ENCODE results near the gene NOXA1. TPM values are rescaled to one million over a fixed set of nuclear protein-coding genes. Genes with fewer than 3 reads are reported as not detected.
A peak's percentile ranks its signal among the peaks of the same experiment; 100 is the strongest.

Gene NOXA1
- total RNA-seq, 2 donors from 2014 or later = 2.5 to 5.3 TPM

DNA sequence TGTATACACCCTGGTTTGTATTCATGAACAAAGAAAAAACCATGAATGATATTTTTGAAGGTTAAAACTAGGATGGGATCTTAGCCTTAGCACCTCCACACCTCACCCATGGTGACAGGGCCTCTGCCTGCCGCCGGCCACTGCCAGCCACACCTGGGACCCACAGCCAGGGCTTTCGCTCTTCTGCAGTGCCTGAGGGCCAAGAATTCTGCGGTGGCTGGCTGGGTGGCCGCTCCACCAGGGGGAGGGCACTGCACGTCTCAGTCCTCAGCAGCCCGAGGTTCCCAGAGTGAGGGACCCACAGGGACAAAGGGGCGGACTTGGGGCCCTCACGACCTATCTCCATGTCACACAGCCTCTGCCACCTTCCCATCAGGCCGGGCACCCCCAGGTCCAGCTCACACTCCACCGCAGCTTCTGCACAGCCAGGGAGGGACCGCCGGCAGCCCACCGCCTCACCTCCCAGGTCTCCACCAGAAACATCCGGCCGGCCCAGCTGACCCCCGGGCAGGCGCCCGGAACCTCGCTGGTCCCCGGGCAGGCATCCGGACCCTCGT lies 7.1 kb upstream of the NOXA1 start:
- DNase-seq (no peak), ATAC-seq (no peak)
- intact Hi-C loops (cut with DNase I) = no loop called here

DNA sequence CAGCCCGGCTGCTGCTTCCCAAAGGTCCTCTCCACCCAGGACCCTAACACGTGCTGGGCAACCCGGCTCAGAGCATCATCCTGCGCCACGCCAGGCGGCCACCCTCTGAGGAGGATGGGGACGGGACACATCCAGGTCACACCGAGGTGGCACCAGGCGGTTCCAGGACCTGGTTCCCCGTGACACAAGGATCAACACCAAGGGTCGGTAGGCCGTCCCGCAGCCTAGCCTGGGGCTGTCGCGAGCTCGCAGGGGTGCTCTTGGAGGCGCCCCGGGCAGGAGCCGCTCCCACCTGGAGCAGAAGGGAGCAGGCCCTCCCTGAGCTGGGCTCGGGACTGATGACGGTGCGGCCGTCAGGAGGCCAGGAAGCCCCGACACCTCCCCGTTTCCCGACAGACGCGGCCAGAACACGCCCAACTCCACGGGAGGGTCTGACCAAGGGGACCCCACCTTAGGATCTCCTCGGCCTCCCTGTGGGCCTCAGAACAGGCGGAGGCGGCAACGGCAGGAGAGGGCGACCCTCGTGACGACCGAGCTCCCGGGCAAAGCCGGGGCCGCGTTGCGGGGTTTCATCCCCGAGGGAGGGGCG lies 6.5 kb upstream of the NOXA1 start:
- intact Hi-C loops (cut with DNase I) = no loop called here
- DNase-seq (no peak), ATAC-seq (no peak)

DNA sequence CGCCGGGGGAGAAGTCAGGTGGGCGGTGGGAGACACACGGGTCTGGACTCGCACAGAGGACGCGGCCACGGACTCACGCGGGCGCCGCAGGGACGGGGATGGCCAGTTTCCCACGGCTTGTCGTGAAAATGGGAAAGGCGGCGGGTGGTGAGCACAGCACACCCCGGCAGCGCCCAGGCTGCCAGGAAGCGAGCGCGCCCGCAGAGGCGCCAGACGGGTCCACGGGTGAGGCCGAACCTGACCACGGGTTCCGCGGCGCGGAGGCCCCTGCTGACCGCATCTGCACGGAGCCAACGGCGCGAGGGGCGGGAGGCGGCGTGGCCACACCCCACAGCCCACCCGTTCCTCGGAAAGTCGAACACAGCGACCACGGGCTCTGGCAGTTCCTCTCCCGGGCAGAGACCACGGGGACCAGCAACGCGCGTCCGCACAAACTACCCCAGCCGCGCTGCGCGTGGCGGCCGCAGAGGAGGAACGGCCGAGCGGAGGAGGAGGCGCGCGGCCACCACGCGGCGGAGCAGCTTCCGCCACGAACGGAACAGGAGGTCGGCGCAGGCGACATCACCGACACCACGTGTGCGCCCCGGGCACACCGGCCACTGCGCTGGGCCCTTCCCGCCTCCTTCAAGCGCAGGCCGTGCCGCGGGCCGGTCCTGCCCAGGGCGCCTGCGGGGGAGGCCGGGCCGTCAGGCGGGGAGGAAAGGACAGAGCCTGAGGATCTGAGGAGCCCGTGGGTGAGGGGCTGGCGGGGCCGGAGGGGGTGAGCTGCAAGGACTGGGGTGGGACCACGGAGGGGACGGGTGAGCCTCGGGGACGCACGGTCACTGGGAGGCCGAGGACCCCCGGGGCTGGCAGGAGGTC lies 5.8 kb upstream of the NOXA1 start:
- intact Hi-C loops (cut with DNase I) = no loop called here
- peak; percentile 33 to 70 for ATAC-seq
- peak; percentile 29 for DNase-seq

DNA sequence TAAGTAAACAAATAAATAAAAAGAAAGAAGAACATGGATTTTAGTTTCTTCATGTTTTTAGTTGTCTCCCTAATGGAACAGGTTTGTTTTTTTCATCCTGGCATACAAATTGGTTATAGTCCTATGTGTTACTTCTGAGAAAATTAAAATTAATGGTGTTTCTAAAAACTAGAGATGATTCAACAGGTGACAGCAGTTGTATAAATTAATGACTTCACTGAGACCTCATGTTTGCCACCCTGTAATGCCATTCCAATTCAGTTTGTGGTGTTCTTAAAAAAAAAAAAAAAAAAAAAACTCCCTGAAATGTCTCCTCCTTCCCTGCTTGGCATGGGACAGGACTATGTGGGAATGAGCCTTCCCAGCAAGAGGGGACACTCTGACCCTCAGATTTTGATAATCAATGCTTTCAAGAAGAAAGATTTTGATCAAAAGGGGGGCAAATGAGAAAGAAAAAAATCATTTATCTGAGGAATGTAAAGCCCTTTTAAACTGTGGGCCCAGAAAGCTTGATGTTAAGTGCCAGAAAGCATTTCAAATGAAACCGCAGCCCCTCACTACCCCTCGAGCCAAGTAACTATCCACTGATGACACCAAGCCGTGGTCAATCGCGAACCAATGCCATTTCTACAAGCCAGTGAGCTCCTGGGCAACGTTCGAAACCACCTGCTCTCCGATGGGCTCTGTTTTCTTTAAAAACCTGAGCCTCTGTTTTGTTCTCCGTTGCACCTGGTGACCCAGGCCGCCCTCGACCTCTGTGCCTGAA lies 1.2 kb upstream of the NOXA1 start:
- intact Hi-C loops (cut with DNase I) = no loop called here
- ATAC-seq (no peak), DNase-seq (no peak)

DNA sequence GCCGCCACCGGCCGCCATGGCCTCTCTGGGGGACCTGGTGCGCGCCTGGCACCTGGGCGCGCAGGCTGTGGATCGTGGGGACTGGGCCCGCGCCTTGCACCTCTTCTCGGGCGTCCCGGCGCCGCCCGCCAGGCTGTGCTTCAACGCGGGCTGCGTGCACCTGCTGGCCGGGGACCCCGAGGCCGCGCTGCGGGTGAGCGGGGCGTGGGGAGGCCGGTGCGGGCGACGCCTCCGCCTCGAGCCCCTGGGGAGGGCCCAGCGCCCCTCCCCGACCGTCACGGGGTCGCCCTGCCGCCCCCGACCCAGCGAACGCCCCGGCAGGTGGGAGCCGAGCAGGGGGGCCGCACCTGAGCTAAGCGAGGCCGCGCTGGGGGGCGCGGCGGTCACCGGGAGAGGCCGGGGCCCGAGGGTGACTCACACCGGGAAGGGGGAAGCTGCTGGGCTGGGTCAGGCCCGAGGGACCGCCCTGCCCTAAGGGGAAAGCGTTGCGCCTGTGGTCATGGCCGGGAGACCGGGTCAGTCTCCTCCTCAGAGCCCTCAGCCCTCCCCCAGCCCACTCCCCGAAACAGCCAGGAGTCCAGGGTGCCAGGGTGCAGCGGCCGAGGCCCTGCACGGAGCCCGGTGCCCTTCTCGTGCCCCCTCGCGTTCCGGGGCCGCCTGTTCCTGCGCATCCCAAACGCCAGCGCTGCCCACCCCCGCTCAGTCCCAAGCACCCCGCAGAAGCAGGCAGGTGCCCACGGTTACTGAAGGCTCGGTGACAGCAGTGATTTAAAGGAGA lies 510 bp downstream of the NOXA1 start:
- intact Hi-C loops (cut with DNase I) = no loop called here
- ATAC-seq (peak; percentile 24 to 52), DNase-seq (no peak)

DNA sequence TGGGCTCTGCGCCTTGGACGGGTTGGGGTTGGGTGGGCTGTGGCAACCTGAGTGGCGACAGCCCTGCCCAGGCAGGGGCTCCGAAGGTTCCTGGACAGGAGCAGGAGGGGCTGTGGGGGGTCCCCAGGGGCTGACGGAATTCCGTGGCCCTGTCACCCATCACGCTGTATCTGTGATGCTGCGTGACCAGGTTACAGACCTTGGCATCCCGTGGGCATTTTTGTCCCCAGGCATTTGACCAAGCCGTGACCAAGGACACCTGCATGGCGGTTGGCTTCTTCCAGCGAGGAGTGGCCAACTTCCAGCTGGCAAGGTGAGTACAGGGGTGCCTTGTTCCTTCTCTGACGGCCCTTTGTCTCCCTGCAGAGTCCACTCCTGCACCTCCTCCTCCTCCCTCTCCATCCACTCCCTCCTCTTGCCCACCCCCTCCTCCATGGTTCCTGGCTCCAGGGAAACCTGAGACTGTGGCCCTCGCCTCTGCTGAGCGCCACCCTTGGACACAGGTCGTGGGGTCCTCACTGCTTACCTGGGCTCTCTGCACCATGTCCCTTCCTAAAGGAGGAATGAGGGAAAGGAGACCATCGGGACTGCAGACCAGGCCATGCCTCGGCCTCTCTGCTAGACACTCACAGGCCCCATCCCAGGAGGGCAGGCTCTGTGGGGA lies 3.0 kb downstream of the NOXA1 start:
- no peak for ATAC-seq
- intact Hi-C loops (cut with DNase I) = no loop called here
- peak; percentile 17 for DNase-seq

DNA sequence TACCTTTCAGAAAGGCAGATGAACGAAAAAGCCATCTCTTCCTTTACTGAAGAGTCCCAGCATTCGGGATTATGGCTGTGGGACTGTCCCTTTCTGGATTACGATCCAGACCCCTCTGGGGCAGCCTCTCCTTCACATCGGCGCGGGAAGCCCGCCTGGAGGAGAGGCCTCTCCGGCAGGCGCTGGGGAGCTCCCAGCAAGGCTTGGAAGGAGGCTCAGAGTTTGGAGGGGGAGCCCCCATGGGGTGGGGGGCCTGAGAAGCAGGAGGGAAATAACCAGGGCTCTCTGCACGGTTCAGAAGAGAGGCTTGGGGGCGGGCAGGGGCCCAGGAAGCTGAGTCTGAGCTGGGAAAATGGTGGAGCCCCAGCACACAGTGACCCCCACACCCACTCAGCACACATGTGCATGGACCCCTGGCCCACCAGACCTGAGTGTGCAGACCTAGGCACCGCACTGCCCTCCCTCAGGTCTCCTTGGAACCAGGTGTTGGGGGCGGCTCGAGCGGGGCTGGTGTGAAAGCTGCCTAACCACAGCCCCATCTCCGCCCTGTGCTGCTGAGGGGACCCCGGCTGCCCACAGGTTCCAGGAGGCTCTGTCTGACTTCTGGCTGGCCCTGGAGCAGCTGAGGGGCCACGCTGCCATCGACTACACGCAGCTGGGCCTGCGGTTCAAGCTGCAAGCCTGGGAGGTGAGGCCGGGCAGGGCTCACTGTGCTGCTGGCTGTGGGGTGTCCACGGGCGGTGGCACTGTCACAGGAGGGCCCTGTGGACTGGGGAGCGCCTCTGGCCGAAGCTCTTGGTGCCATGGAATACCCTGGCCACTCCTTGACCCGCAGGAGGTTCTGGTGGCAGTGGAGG lies 4.5 kb downstream of the NOXA1 start:
- peak; percentile 3 for DNase-seq
- no peak for ATAC-seq
- intact Hi-C loops (cut with DNase I) = no loop called here

DNA sequence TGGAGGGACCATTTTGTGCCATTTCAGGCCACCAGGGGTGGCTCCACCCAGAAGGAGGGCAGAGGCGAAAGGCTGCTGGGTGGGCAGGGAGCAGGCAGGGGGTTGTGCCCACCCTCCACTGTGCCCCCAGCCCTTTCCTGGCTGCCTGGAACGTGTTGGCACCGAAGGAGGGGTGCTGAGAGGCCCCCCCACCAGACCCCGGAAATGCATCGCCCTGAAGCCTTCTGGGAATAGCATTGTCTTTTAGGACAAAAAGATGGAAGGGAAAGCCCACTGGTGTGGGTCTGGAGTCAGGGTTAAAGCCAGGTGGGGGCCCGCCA lies 5.1 kb downstream of the NOXA1 start:
- DNase-seq (no peak), ATAC-seq (no peak)
- intact Hi-C loops (cut with DNase I) = no loop called here

DNA sequence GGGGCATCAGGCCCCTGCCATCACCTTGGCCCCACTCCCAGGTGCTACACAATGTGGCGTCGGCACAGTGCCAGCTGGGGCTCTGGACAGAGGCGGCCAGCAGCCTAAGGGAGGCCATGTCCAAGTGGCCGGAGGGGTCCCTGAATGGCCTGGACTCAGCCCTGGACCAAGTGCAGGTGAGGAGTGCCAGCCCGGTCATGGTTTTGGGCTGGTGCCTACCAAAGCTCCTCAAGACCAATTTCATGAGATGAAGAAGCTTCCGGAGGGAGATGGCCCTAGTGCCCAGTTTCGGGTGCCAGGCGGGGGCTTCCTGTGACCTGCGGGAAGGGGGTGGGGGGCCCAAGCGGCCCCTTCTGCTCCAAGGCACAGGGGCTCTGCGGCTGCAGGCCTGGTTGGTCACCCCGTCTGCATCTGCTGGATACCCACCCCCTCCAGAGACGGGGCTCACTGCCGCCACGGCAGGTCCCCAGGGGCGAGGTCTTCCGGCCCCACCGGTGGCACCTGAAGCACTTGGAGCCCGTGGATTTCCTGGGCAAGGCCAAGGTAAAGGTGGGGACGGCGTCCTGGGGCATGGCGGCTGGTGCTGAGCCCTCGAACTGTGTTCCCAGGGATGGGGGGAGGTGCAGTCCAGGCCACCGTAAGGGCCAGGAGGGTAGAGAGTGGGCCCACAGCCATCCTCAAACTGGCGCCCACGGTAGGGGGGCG lies 5.8 kb downstream of the NOXA1 start:
- intact Hi-C loops (cut with DNase I) = no loop called here
- ATAC-seq (no peak), DNase-seq (peak; percentile 17)

DNA sequence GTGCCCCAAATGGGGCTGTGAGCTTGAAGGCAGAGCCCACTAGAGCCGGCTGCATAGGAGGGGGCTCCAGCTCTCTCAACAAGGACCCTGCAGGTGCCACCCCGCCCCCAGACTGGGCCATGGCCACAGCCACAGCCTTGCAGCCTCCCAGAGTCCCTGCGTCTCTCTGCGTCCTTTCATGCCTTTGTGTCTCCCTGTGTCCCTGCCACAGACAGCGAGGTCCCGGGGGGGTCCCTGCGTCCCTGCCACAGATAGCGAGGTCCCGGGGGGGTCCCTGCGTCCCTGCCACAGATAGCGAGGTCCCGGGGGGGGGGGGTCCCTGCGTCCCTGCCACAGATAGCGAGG lies 6.3 kb downstream of the NOXA1 start:
- intact Hi-C loops (cut with DNase I) = no loop called here
- DNase-seq (peak; percentile 20), ATAC-seq (no peak)

DNA sequence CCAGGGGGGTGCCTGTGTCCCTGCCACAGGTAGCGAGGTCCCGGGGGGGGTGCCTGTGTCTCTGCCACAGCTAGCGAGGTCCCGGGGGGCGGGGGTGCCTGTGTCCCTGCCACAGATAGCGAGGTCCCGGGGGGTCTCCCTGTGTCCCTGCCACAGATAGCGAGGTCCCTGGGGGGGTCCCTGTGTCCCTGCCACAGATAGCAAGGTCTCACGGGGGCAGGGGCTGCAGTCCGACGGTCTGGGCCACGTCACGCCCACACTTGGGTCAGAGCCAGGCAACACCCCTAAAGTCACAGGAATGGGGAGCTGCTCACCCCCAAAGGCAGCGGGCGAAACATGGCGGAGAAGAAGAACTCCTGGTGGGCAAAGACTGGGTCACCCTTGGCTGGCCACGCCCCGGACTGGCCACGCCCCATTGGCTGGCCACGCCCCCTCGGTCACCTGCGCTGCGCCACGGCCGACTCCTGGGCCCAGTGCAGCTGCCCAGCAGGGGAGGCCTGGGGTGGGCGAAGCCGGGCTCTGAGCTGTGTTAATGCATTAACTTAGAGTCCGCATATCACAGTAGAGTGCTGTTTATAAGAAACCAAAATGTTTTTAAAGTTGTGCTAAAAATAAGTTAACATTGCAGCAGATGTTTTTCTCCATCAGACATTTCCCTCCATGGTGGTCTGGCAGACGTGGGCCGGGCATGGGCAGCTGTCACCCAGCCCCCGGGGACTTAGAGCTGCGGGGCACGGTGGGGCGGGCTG lies 7.0 kb downstream of the NOXA1 start:
- peak; percentile 19 for DNase-seq

DNA sequence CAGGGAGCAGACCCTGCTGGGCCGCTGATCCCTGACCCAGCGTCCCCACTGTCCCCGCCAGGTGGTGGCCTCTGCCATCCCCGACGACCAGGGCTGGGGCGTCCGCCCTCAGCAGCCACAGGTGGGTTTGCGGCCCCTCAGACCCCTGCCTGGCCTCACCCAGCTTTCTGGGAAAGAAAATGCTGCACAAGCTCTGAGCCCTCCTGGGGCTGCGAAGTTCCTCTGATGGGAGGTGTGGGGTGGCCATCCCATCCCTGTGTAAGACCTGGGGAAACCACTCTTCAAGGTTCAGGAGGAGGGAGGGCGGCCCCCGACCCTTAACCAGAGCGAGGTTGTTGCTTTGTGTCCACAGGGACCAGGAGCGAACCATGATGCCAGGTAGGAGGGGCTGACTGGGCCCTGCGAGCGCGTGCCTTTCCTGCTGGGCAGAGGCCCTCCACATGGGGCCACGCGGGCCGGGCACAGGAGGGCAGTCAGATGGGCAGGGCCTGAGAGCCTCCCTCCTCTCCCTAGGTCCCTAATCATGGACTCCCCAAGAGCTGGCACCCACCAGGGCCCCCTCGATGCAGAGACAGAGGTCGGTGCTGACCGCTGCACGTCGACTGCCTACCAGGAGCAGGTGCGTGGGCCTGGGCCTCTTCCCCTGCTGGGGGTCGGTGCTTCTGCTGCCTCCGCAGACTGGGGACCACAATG lies 7.7 kb downstream of the NOXA1 start:
- DNase-seq (peak; percentile 17), ATAC-seq (no peak)
- intact Hi-C loops (cut with DNase I) = no loop called here

More for the DNA sequence above, 7.0 kb downstream of the NOXA1 start:
- intact Hi-C loops (cut with DNase I) = no loop called here
- ATAC-seq = no peak

DNA sequence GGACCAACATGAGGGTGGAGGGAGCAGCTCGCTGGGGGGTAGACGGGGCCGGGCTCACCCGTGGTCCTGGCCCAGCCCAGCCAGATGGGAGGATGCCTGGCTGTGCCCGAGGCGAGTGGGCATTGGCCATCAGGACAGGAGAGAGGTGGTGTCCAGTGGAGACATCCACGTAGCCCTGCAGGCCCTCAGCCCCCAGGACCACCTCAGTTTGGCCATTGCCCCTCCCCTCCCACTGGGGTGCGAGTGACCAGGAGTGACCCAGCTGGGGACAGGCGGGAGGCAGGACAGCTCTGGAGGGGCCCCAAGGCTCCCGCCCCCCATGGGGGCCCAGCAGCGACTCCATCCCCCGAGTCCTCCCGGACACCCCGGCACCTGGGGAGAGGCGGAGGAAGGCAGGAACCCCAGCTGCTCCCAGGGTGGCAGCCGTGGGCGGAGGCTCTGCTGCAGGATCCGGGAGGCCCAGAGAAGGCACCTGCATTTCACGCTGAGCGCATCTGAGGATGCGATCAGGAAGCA lies 8.3 kb downstream of the NOXA1 start:
- ATAC-seq (no peak), DNase-seq (peak; percentile 17)
- intact Hi-C loops (cut with DNase I) = no loop called here

DNA sequence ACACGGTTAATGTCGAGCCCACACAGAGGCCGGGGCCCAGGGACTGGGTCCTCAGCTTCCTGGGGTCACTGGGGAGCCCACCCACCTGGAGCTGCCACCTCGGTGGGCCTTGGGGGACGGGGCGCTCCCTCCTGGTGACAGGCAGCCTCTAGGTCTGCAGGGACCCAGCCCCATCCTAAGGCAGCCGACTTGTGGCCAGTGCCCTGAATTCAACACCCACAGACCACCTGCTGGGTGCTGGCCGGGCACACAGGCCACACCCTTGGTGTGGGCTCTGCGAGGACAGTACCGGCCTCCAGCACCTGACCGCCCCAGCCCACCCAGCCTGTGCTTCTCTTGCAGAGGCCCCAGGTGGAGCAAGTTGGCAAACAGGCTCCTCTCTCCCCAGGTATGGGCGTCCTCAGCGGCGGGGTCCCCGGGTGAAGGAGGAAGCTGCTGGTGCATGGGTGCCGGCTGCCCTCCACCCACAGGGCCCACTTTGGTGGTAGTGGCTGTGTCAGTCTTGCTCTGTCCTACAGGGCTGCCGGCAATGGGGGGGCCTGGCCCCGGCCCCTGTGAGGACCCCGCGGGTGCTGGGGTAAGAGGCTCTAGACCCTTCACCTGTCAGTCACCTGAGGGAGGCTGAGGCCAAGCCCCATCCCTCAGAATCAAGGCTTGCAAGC lies 9.6 kb downstream of the NOXA1 start:
- no peak for ATAC-seq
- intact Hi-C loops (cut with DNase I) = no loop called here
- DNase-seq = peak; percentile 20

DNA sequence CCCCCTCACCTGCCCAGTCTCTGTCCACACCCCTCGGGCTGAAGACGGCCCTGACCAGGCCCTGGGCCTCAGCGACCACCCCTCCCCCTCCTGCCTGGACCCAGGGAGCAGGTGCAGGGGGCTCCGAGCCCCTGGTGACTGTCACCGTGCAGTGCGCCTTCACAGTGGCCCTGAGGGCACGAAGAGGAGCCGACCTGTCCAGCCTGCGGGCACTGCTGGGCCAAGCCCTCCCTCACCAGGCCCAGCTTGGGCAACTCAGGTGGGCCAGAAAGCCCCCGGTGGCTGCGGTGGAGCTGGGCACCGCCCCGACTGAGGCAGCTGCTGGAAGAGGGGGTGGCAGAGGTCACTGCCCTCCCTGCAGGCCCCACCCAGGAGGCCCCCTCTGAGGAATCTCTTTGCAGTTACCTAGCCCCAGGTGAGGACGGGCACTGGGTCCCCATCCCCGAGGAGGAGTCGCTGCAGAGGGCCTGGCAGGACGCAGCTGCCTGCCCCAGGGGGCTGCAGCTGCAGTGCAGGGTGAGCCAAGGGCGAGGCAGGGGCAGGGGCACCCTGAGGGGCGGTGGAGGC lies 10.2 kb downstream of the NOXA1 start:
- ATAC-seq = no peak
- intact Hi-C loops (cut with DNase I) = no loop called here
- DNase-seq = peak; percentile 23

Data from left cardiac atrium (tissue), 4 donors.